Measurements from ENCODE around the gene ZNF619. TPM values are rescaled to one million over a fixed set of nuclear protein-coding genes. Genes with fewer than 3 reads are reported as not detected.

The ZNF619 gene
- total and polyA plus RNA-seq, 2 donors from 2014 or later = 1.4 to 9.0 TPM

DNA sequence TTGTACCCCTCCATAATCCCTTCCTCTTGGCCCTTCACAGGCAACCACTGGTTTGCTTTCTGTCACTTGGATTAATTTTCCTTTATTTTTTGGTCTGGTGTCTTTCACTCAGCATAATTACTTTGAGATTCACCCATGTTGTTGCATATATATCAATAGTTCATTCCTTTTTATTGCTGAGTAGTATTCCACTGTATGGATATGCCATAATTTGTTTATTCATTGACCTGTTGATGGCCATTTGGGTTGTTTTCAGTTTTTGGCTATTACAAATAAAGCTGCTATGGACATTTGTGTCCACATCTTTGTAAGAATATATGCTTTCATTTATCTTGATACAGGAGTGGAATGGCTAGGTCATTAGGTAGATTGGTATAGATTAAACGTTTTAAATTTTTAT, 41.9 kb downstream of the ZNF619 start:
- no peak overlapping the region for H3K4me3 ChIP-seq (ENCODE audit: low read length in 3 of 3)
- TF ChIP-seq, protein P1, sequence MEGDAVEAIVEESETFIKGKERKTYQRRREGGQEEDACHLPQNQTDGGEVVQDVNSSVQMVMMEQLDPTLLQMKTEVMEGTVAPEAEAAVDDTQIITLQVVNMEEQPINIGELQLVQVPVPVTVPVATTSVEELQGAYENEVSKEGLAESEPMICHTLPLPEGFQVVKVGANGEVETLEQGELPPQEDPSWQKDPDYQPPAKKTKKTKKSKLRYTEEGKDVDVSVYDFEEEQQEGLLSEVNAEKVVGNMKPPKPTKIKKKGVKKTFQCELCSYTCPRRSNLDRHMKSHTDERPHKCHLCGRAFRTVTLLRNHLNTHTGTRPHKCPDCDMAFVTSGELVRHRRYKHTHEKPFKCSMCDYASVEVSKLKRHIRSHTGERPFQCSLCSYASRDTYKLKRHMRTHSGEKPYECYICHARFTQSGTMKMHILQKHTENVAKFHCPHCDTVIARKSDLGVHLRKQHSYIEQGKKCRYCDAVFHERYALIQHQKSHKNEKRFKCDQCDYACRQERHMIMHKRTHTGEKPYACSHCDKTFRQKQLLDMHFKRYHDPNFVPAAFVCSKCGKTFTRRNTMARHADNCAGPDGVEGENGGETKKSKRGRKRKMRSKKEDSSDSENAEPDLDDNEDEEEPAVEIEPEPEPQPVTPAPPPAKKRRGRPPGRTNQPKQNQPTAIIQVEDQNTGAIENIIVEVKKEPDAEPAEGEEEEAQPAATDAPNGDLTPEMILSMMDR (IDR thresholded peaks at IDR 0.05; ENCODE audit: borderline replicate concordance, extremely low read depth, insufficient read depth) = no peak
- FAIRE-seq = no peak
- DNase-seq = no peak
- H3K27me3 ChIP-seq (ENCODE audit: control insufficient read depth, insufficient read depth, low read length) = no peaks in the 10 kb centered on the region
- no peak overlapping the region for H3K9ac ChIP-seq (ENCODE audit: low read length in 3 of 3)
- H3K4me1 ChIP-seq (ENCODE audit: control insufficient read depth in 2 of 3, insufficient read depth in 2 of 3, low read depth in 1 of 3, low read length in 3 of 3) = no peaks in the 10 kb centered on the region
- no peaks in the 10 kb centered on the region for H3K9me3 ChIP-seq (ENCODE audit: control insufficient read depth in 2 of 3, insufficient read depth in 1 of 3, low read length in 3 of 3)
- intact Hi-C loops (cut with DNase I) = no loop called here
- H3K36me3 ChIP-seq (ENCODE audit: control insufficient read depth in 2 of 3, insufficient read depth in 3 of 3, low read length in 3 of 3) = peaks cover 0 to 8% (median 5%) of the 10 kb centered on the region in 3 donors
- no peak overlapping the region for H3K27ac ChIP-seq (ENCODE audit: low read depth in 2 of 2, low read length in 2 of 2)

DNA sequence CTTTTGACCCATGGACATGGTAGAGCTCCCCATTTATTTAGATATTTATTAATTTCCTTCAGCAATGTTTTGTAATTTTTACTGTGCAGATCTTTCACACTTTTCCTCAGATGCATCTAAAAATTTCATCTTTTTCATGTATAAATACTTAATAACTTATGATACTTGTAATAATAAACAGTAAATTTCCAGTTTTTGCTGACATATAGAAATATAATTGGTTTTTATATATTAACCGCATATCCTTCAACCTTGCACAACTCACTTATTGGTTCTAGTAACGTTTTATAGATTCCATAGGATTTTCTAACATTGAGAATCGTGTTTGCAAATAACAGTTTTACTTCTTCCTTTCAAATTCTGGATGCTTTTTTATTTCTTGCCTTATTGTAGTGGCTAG, 44.3 kb downstream of the ZNF619 start:
- H3K9ac ChIP-seq (ENCODE audit: low read length in 3 of 3) = no peak overlapping the region
- H3K4me3 ChIP-seq (ENCODE audit: low read length in 3 of 3) = no peak overlapping the region
- intact Hi-C loops (cut with DNase I) = no loop called here
- H3K27me3 ChIP-seq (ENCODE audit: control insufficient read depth, insufficient read depth, low read length) = no peaks in the 10 kb centered on the region
- DNase-seq (no peak), FAIRE-seq (no peak)
- H3K27ac ChIP-seq (ENCODE audit: low read depth in 2 of 2, low read length in 2 of 2) = no peak overlapping the region
- peaks cover 0 to 11% (median 0%) of the 10 kb centered on the region in 3 donors for H3K4me1 ChIP-seq (ENCODE audit: control insufficient read depth in 2 of 3, insufficient read depth in 2 of 3, low read depth in 1 of 3, low read length in 3 of 3)
- TF ChIP-seq, protein P1 (IDR thresholded peaks at IDR 0.05; ENCODE audit: borderline replicate concordance, extremely low read depth, insufficient read depth) = no peak
- peaks cover 0 to 5% (median 4%) of the 10 kb centered on the region in 3 donors for H3K36me3 ChIP-seq (ENCODE audit: control insufficient read depth in 2 of 3, insufficient read depth in 3 of 3, low read length in 3 of 3)
- H3K9me3 ChIP-seq (ENCODE audit: control insufficient read depth in 2 of 3, insufficient read depth in 1 of 3, low read length in 3 of 3) = no peaks in the 10 kb centered on the region

DNA sequence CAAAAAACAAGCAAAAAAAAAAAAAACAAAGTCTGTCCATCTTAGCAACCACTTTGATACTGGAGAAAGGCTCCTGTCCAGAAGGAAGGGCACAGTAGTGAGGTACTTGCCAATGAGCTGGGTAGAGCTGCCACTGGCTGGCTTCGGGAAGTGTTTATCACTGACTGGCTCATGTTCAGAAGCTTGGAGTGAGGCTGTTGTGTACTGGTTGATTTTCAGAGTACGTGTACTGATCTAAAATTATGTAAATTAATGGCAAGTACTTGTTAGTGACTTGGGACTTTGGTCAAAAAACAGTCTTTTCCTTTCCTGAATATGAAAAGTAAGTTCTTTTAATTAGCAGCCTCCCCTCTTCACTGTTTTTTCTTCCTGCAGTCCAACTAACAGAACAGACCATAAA, 46.9 kb downstream of the ZNF619 start:
- FAIRE-seq (no peak), DNase-seq (peak in 1 of 5 donors; percentile 12)
- Histone ChIP-seq H3K9ac (ENCODE audit: low read length in 3 of 3) (peak overlapping the region in 1 of 3 donors; percentile 96), H3K9me3 (ENCODE audit: control insufficient read depth in 2 of 3, insufficient read depth in 1 of 3, low read length in 3 of 3) (no peaks in the 10 kb centered on the region), H3K36me3 (ENCODE audit: control insufficient read depth in 2 of 3, insufficient read depth in 3 of 3, low read length in 3 of 3) (peaks cover 0 to 10% (median 5%) of the 10 kb centered on the region in 3 donors), H3K4me3 (ENCODE audit: low read length in 3 of 3) (peak overlapping the region in 2 of 3 donors; percentile 96 to 97), H3K4me1 (ENCODE audit: control insufficient read depth in 2 of 3, insufficient read depth in 2 of 3, low read depth in 1 of 3, low read length in 3 of 3) (peaks cover 0 to 11% (median 0%) of the 10 kb centered on the region in 3 donors), H3K27me3 (ENCODE audit: control insufficient read depth, insufficient read depth, low read length) (no peaks in the 10 kb centered on the region), H3K27ac (ENCODE audit: low read depth in 2 of 2, low read length in 2 of 2) (no peak overlapping the region)
- TF ChIP-seq, protein P1 (IDR thresholded peaks at IDR 0.05; ENCODE audit: borderline replicate concordance, extremely low read depth, insufficient read depth) = no peak
- intact Hi-C loops (cut with DNase I) = no loop called here

DNA sequence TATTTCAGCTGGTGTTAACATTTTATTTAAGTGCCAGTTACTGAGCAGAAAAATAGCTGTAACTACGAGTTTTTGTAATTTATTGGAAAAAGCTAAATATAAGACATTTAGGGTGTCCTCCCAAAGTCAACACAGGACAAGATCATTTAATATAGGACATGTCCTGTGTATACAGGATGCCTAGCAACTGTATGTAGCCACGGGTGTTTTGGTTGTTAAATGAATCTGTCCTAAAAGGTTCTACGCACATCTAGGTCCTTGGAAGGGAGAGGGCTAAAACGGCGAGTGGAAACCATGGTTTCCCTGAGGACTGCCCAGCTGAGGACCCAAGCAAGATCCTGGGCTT, 47.3 kb downstream of the ZNF619 start:
- TF ChIP-seq, protein P1 (IDR thresholded peaks at IDR 0.05; ENCODE audit: borderline replicate concordance, extremely low read depth, insufficient read depth) = no peak
- FAIRE-seq (no peak), DNase-seq (no peak)
- Histone ChIP-seq H3K4me3 (ENCODE audit: low read length in 3 of 3) (peak overlapping the region; percentile 81 to 97 (median 96)), H3K4me1 (ENCODE audit: control insufficient read depth in 2 of 3, insufficient read depth in 2 of 3, low read depth in 1 of 3, low read length in 3 of 3) (peaks cover 0 to 11% (median 0%) of the 10 kb centered on the region in 3 donors), H3K36me3 (ENCODE audit: control insufficient read depth in 2 of 3, insufficient read depth in 3 of 3, low read length in 3 of 3) (peaks cover 0 to 13% (median 6%) of the 10 kb centered on the region in 3 donors), H3K27me3 (ENCODE audit: control insufficient read depth, insufficient read depth, low read length) (no peaks in the 10 kb centered on the region), H3K9me3 (ENCODE audit: control insufficient read depth in 2 of 3, insufficient read depth in 1 of 3, low read length in 3 of 3) (no peaks in the 10 kb centered on the region), H3K9ac (ENCODE audit: low read length in 3 of 3) (peak overlapping the region; percentile 58 to 96 (median 95)), H3K27ac (ENCODE audit: low read depth in 2 of 2, low read length in 2 of 2) (peak overlapping the region; percentile 84 to 92)
- intact Hi-C loops (cut with DNase I) = no loop called here

Measured in kidney (tissue), 14 donors.